GM19463 (cell line): Measurements from ENCODE around the gene ALDH6A1.
A peak's percentile ranks its signal among the peaks of the same experiment; 100 is the strongest.
"Not testable (repeated sequence)": the region's sequence is repeated elsewhere in the genome, so short reads cannot be mapped to it uniquely, and the experiment has no call there.

Experiments used
- ATAC-seq: cut with Tn5 transposase; IDR thresholded peaks from one replicate; pipeline ENCODE4 v1.9.1; 2021; ENCODE audit warnings: mild to moderate bottlenecking, moderate library complexity; ENCODE audit not compliant: unreplicated experiment

The ALDH6A1 gene

DNA sequence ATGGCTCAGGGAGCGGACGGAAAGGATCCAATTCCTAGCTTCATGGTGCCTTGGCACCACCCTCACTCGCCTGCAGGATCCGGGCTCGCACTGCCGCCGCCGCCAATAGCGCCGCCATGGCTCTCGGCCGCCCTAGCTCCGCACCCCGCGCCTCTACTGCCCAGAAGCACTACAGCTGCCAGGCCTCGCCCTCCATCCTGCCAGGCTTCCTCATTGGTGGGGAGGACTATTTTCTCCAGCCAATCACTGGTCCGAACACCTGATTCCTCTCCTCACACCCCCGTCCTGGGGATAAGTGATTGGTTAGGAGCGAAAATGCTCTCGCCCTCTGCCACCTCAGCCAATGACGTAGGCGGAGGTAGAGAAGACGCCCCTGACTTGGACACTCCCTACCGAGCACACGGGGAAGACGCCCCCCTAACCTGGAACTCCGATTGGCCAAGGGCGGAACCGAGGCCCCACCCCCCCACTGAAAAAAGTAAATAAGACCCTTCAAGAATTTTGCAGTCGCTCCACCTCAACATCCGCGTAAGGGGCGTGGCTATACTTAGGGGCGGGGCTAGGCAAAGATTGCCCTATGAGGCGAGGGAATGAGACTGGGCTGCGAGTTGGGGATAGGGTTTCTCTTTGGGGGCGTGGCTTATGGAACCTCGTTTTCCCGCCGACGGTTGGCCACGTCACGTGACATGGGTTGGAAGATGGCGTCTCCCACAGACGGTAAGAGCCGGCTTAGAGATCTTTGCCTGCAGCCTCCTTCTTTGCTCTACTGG, at the start of gene ALDH6A1, which contains the start of gene LIN52:
Gene ALDH6A1 (minus strand): TSS at position 177 of the 770 bp plus-strand sequence. CDS start 59 bp downstream, at position 118.
Gene LIN52 (plus strand): TSS at position 680 of the 770 bp plus-strand sequence. CDS start 19 bp downstream, at position 699.
- peak; percentile 85 for ATAC-seq

DNA sequence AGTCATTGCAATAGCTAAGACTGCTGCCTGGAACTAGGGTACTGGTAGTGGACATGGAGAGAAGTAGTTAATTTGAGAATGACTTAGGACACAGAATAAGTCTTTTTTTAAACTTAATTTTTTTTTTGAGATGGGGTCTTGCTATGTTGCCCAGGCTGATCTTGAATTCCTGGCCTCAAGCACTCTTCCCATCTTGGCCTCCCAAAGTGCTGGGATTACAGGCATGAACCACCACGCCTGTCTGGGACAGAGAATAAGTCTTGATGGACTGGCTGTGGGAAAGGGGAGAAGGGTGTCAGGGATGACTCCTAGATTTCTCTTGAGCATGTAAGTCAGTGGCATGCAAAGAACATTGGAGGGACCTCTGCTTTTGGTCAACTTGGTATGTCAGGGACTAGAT, 43.4 kb upstream of the ALDH6A1 start:
- no peak for ATAC-seq

DNA sequence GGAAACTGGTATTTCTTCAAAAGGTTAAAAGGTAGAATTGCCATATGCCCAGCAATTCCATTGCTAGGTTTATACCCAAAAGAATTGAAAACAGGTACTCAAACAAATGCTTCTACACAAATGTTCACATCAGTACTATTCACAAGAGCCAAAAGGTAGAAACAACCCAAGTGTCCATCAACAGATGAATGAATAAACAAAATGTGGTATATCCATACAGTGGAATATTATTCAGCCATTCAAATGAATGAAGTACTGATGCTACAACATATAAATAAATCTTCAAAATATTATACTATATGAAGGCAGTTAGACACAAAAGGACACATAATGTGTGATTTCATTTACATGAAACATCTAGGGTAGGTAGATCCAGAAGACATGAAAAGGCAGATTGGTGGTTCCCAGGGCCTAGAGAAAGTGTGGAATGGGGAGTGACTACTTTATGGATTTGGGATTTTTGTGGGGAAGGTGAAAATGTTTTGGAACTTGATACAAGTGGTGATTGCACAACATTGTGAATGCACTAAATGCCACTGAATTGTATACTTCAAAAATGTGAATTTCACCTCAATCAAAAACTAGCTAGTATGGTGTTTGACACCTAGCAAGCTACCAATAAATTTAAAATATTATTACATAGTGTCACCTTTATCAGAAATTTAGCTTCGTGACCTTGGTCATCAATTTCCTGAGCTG, 42.2 kb upstream of the ALDH6A1 start:
- ATAC-seq = no peak

DNA sequence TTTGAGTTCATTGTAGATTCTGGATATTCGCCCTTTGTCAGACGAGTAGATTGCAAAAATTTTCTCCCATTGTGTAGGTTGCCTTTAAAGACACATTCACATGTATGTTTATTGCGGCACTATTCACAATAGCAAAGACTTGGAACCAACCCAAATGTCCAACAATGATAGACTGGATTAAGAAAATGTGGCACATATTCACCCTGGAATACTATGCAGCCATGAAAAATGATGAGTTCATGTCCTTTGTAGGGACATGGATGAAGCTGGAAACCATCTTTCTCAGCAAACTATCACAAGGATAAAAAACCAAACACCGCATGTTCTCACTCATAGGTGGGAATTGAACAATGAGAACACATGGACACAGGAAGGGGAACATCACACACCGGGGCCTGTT, 41.2 kb upstream of the ALDH6A1 start:
- not testable (repeated sequence) for ATAC-seq

DNA sequence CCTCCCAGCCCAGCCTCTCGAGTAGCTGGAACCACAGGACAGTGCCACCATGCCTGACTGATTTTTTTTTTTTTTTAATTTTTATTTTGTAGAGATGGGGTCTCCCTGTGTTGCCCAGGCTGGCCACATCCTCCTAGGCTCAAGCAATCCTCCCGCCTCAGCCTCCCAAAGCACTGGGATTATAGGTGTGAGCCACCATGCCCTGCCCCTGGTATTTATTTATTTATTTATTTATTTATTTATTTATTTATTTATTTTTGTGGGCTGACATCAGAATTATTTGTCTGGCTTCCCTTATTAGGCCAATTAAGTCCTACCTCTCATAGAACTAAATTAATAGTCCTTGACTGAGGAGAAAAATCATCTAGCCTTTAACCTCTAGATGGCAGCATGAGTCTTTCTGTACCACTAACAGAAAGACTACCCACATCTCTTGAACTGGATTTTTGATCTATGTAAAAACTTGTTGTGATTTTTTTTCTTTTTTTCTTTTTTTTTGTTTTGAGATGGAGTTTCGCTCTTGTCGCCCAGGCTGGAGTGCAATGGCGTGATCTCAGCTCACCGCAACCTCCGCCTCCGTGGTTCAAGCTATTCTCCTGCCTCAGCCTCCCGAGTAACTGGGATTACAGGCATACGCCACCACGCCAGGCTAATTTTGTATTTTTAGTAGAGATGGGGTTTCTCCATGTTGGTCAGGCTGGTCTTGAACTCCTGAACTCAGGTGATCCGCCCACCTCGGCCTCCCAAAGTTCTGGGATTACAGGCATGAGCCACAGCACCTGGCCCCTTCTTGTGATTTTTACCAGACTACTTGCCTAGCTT, 27.4 kb upstream of the ALDH6A1 start:
- not testable (repeated sequence) for ATAC-seq

DNA sequence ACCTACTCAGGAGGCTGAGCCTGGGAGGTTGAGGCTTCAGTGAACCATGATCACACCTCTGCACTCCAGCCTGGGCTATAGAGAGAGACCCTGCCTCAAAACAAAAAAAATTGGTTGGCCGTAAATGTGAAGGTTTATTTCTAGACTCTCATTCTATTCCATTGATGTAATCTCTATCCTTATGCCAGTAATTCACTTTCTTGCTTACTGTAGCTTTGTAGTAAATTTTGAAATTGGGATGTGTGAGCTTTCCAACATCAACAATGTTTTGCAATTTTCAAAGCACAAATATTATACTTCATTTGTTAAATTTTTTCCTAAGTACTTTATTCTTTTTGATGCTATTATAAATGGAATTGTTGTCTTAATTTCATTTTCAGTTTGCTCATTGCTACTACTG, 25.1 kb upstream of the ALDH6A1 start:
- no peak for ATAC-seq

DNA sequence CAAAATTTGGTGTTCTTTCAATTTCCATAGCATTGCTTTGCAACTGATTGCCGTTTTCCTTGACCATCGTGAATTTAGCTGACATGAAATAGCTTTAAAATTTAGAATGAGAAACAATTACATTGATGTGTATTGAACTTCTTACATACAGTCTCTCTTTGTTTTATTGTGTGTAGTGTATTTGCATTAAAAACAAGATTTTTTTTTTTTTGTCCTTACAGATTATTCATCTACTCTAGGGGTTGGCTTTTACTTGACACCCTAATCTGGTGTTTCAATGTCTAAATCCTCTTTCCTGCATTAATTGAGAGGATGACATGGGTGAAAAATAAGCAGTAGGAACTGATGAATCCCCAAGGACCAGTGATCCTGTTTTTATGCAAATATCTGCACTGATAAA, 21.1 kb upstream of the ALDH6A1 start:
- no peak for ATAC-seq

DNA sequence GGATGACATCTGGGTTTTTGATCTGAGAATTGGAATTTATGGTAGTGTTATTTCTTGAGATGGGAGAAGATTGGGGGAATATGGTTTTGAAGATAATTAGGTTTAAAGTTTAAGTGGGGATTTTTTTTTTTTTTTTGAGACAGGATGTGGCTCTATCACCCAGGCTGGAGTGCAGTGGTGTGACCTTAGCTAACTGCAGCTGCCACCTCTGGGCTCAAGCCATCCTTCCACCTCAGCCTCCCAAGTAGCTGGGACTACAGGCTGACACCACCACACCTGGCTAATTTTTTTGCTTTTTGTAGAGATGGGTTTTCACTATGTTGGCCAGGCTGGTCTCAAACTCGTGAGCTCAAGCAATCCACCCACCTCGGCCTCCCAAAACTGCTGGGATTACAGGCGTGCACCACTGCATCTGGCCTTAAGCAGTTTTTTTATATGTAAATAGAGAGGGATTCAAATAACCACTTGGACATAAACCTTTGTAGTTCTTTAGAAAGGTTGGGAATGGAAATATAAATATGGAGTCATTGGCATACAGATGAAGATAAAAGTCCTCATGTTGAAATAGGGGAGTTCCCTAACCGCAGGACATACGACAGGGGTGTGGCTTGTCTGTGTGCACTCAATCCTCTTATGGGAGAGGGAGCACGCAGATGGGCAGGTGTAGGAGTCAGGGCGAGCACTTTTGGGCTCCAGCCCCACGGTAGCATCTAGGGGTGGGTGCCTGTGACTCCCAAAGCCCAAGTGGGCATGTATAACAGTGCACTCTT, 5.2 kb upstream of the ALDH6A1 start:
- no peak for ATAC-seq

DNA sequence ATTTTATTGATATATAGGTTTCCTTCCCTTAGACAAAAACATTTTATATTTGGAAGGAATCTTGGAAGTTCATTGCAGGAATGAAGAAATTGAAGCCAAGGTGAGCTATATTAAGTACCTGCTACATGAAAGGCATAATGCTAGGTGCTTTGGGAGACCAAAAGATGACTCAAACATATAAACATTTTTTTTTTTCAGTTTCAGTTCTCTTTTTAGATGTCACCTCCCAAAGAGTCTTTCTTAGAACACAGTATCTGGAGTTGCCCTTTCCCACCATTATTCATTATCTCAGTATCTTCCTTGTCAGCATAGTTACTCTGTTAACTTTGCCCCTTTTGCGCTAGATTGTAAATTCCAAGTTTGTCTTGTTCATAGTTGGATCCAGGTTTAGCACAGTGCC, 1.6 kb upstream of the ALDH6A1 start:
- no peak for ATAC-seq

DNA sequence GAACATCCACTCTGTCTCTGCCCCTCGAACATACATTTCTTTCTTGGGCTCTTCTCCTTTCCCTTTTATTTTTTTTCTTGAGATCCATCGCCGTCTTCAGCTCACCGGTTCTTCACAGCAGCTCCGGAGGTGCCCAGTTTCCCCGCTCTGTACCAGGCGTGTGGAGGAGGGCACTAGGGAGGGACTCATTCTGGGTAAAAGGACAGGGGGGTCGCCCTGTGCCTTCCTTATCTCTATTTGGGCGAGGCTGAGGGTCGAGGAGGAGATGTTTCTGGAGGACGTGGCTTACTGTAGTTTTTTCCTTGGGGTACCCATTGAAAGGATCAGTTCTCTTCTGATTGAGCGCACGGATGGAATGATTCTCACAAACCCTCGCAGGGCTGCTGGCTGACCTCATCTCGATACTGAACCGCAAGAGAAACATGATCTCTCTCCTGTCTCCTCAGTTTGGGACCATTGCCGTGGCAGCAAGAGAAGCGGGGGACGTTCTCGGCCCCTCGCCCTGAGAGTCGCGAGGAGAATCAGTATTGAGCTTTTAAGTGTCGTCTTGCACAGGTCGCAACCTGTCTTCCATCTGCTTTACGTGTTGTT, 889 bp upstream of the ALDH6A1 start:
- no peak for ATAC-seq

DNA sequence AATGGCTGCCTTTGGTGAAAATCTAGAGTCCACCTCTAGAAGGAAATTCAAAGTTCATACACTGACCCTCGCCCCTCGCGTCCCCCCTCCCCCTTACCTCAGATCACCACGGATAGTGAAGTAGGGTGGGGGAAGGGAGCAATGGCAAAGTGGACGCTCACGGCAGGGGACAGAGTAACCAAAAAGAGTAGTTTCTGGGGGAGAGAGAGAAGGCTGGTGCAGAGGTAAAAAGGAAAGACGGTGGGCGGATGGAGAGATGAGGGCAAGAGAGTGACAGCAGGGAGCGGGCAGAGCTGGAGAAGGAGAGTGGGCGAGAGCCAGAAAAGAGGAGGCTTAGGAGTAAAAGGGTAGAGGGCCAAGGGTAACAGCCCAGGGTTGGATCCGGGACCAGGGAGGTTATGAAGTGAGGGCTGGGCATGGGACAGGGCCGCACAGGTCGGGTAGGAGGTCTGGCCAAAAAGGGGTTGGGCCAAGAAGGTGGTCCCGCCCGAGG, 423 bp downstream of the ALDH6A1 start:
- ATAC-seq = peak; percentile 9

DNA sequence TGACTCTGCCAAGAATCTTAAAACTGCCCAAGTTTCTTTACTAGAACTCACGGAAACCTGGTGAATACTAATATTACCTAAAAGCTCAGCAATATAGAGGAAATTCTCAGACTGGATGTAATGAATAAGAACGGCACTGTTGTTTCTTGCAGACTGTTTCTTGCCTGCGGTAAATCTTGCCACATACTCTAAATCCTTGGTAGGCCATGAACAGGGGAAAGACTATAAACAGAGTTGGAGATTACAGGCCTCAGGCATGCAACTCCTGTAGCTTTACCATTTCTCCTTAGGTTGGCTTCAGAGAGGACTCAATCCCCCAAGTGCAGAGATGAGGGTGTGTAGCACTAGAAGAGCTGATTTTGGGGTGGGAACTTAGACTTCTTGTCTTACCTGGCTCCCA, 1.1 kb downstream of the ALDH6A1 start:
- ATAC-seq = no peak

DNA sequence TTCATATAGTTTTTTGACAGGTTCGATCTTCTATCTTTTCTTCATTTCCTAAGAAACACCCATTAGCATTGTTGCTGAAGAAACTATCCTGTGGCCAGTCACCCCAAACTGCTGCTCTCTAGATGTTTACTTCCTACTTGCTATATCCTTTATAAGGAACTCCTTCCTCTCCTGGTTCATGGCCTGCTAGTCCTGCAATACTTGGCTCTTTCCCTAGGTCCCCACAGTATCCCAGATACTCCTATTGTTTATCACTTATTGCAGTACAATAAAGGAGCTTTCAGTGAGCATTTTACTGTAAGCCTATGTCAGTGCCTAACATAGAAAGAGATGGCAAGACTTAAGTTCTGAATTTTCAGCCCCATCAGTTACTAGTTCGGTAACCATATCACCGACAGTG, 2.8 kb downstream of the ALDH6A1 start:
- no peak for ATAC-seq

DNA sequence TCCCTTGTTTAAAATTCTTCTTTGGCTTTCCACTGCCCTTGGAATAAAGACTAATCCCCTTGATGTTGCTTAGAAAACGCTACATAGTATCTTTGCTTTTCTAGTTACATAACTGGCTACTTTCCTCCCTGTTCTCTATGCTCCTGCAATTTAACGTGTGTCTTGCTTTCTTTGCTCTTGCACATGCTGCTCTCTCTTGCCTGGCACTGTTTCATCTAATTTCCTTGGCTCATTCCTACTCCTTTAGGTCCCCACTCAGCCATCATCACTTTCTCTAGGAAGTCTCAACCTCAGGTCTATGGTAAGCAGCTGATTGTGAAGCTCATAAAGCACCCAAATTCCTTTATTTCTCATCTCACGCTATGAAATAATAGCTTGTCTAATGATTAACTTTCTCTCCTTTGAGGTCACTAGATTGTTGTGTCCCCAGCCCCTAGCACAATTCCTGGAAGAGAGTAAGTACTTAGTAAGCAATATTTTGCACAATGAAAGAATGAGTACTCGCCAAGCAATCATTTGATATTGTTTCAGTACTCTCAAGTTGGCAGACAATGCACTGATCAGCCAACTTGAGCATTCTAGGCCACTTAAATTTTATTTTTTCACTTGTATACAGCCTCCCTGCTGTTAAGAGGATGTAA, 3.3 kb downstream of the ALDH6A1 start:
- ATAC-seq = no peak

DNA sequence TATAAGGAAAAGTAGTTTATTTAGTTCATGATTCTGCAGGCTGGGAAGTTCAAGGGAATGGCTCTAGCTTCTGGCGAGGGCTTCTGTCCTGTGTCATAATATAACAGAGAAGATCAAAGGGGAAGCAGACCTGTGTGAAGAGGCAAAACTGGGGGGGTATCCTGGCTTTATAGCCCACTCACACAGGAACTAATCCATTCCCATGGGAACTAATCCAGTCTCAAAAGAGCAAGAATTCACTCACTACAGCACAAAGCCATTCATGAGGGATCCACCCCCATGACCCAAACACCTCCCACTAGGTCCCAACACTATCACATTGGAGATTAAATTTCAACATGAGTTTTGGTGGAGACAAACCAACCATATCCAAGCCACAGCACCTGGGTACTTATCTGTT, 6.9 kb downstream of the ALDH6A1 start:
- ATAC-seq = no peak

DNA sequence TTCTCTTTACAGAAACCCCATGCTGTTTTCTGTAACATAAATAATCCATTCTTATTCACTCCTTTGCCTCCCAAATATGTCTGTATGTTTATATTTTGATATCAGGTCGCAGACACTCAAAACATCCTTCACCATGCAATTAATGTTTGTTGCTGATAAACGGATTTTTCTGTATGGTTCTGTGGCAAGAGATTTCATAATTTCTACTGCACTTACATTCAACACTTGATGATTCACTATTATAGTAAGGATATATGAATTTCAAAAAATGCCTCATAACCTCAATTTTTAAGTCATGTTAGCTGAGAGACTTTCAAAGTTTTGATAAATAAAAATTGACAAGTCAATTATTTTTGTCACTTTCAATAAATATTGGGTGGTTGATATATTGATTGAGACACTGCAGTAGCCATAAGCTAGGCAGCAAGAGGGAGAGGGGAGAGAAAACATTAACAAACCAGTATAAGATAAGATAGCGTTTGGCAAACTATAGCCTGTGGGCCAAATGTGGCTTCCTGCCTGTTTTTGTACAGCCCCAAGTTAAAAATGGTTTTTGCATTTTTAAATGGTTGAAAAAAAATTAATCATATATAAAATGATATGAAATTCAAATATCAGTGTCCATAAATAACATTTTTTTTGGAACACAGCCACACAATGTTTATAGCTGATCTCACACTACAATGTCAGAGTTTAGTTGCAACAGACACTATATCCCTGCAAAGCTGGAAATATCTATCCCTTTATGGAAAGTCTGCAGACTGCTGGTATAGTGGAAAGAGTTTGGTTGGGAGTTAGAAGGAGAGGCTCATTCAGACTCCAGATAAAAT, 18.3 kb downstream of the ALDH6A1 start:
- ATAC-seq = no peak

DNA sequence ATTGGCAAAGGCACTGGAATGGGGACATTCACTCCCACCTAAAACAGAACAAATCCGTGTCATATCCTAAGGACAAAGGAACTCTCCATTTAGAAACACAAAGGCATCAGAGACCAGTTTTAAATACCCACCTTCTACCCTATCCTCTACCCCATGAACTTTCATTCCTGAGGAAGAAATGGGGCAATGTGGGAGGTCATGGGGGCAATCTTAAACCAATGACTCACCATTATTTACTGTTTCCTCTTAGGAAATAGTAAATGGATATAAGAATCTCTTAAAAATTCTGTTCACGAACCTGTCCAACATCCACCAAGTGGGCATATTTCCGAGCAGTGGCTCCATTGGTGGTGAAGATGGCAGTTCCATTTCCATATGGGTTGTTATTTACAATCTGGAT, 19.4 kb downstream of the ALDH6A1 start:
- ATAC-seq = no peak

DNA sequence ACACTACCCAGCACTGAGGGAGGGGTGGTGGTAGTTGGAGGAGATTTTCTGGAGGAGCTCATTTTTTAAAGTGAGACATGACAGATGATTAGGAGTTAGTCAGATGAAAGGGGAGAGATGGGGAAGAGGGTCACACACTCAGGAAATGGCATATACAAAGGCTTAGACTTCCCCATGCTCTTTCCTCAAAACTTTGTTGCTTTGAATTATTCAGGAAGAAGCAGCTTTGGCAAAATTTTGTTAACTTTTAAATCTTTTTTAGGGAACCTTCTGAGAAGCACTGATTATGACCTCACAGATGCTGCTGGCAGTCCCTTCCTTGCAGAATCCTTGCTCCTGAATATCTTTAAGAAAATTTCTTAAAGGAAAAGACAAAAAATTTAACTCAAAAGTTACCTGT, 19.8 kb downstream of the ALDH6A1 start:
- no peak for ATAC-seq

DNA sequence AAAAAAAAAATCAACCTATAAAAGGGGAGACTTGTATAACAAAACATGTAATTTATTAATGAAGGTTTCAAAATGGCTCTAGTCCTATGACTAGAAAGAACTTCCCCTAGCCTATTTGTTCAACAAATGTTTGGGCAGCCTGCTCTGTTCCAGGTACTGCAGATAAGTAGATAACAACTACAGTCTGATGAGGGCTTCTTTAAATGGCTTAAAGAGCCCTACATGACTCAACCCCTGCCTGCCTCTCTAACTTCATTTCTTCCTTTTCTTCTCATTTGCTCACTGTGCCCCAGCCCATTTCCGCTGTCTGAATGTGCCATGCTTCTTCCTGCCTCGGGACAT, 21.5 kb downstream of the ALDH6A1 start:
- no peak for ATAC-seq
